ENCODE data around the gene RMDN3.
A peak's percentile ranks its signal among the peaks of the same experiment; 100 is the strongest.

RMDN3 gene

DNA sequence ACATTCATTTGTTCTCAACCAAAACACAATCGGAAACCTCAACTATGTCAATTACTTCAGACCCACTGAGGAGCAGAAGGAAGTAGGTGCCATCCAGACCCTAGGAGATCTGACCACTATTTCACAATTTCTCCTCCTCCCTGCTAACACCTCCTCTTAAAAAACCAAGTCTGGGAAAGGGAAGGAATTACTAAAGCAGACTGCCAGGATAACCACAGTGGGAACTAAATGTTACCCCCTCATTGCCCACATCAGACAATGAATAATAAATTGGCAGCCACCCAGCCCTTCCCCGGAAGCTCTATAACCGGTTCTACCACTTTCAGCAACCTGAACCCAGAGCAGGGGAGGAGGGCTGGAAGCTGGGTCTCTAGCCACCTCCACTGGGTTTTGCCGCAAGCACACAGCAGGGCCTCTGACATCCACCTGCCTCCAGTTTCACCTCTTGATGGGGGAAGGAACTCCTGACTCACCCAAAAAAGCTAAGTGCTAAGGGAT, 32.3 kb upstream of the RMDN3 start:
- DNase-seq (ENCODE audit: low read depth, low spot score), result peak; percentile 87
- no peak for TF ChIP-seq CTCF (IDR thresholded peaks at IDR 0.05; ENCODE audit: low read depth, low read length)
- in situ Hi-C loops (cut with HindIII; ENCODE audit: low sequenced_read_pairs), result no loop called here
- no peak overlapping the region for H3K4me3 ChIP-seq (ENCODE audit: low read depth, low read length)

GRCh38 chr15:40785814-40786213, 30.8 kb upstream of the RMDN3 start:
- TF ChIP-seq CTCF (IDR thresholded peaks at IDR 0.05; ENCODE audit: low read depth, low read length), result no peak
- in situ Hi-C loops (cut with HindIII; ENCODE audit: low sequenced_read_pairs), result no loop called here
- DNase-seq (ENCODE audit: low read depth, low spot score), result no peak
- no peak overlapping the region for H3K4me3 ChIP-seq (ENCODE audit: low read depth, low read length)

DNA sequence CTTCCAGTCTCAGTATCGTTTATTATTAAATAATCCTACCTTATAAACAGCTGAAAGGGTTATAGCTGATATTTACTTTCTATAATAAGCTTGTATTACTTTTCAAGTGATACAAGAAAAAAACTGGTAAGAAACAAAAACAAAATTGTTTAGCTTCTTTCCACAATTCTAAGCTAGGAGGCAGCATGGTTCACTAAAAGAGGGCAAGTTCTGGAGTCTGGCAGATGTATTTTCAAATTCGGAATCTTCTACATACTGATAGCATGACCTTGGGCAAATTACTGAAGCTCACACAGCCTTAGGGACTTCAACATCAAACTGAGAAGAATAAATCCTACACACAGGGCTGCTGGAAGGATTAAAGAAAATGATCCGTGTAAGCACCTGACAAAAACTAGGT, 30.1 kb upstream of the RMDN3 start:
- DNase-seq (ENCODE audit: low read depth, low spot score), result no peak
- no peak for TF ChIP-seq CTCF (IDR thresholded peaks at IDR 0.05; ENCODE audit: low read depth, low read length)
- in situ Hi-C loops (cut with HindIII; ENCODE audit: low sequenced_read_pairs), result no loop called here
- H3K4me3 ChIP-seq (ENCODE audit: low read depth, low read length), result no peak overlapping the region

DNA sequence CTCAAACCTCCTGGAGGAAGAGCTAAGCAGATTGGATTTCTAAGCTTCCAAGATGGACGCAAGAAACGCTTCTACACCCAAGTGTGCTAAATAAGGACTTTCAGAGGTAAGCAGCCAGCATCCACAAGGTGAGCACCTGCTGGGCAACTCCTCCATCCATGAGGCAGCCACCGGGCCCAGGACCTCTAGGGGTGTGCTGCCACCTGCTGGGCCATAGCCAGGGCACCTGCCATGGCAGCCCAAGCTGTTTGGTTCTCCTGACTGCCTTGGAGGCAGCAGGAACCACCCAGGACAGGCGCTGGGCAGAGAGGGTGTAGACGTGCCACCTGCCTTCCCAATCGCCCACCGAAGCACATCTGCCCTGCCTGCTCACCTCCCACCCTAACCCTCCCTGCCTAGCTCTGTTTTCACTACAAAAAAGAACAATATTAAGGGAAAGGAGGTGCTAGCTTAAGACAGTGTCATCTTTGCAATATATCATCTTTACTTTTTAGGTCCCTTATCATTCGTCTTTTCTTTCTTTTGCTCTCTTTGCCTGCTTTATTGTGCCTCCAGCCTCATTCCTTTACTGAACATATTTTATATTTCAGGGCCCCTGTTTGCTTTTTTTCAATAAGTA, 27.7 kb upstream of the RMDN3 start:
- H3K4me3 ChIP-seq (ENCODE audit: low read depth, low read length), result no peak overlapping the region
- peak; percentile 50 for TF ChIP-seq CTCF (IDR thresholded peaks at IDR 0.05; ENCODE audit: low read depth, low read length)
- in situ Hi-C loops (cut with HindIII; ENCODE audit: low sequenced_read_pairs), result no loop called here
- no peak for DNase-seq (ENCODE audit: low read depth, low spot score)

GRCh38 chr15:40776537-40777141, 21.6 kb upstream of the RMDN3 start:
- TF ChIP-seq CTCF (IDR thresholded peaks at IDR 0.05; ENCODE audit: low read depth, low read length), result no peak
- H3K4me3 ChIP-seq (ENCODE audit: low read depth, low read length), result no peak overlapping the region
- DNase-seq (ENCODE audit: low read depth, low spot score), result peak; percentile 60
- in situ Hi-C loops (cut with HindIII; ENCODE audit: low sequenced_read_pairs), result no loop called here

DNA sequence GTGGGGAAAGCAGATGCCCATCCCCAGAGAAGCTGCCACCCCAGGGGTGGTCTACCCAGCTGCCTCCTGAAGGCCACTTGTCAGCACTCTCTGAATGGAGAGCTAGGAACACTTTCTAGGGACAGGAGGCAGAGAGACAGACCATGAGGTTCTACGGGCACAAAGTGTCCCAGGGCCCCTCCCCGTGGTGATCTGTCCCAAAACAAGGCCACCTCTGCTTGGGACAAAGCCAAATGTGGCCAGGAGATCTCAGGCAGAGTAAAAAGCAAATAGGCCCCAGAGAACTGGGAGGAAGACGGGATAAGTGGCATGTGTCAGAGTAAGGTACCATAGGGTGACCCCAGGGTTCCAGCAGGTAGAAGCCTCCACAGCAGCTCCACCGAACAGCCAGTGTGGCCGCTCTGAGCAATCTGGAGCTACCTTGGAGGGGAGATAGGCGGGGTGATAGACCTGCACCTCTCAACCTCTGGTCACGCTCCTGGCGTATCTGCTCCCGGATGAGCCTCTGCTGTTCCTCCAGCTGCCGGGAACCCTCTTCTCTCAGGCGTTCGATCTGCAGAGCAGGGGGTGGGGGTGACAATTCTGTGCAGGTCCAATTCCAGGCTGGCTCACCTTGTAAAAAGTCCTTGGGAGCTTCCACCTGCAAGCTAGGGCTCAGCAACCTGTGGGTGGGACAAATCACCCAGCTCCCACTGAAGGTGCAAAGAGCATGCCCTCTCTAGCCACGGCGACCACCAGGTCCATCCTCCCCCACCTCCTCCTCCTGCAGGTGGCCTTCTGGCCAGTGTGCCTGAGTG, 20.9 kb upstream of the RMDN3 start:
- in situ Hi-C loops (cut with HindIII; ENCODE audit: low sequenced_read_pairs), result no loop called here
- no peak for TF ChIP-seq CTCF (IDR thresholded peaks at IDR 0.05; ENCODE audit: low read depth, low read length)
- DNase-seq (ENCODE audit: low read depth, low spot score), result no peak
- no peak overlapping the region for H3K4me3 ChIP-seq (ENCODE audit: low read depth, low read length)
